H9 (cell line): ENCODE results near the gene CFAP61. TPM values are rescaled to one million over a fixed set of nuclear protein-coding genes. Genes with fewer than 3 reads are reported as not detected.

Source experiments
- DNase-seq: peaks from one replicate; pipeline ENCODE4 v3.0.0-alpha.2; 2017
- H2AFZ ChIP-seq: one replicate; pipeline ENCODE4 v1.6.1; 2013; ENCODE audit warnings: mild to moderate bottlenecking, low read length, control low read depth, moderate library complexity
- H2AK5ac ChIP-seq: 2 replicates; pipeline ENCODE4 v1.6.1; 2013; ENCODE audit warnings: low read length, control low read depth, mixed read lengths; ENCODE audit not compliant: insufficient read length
- H2BK120ac ChIP-seq: one replicate; pipeline ENCODE4 v1.6.1; 2013; ENCODE audit warnings: low read depth, mild to moderate bottlenecking, low read length, control low read depth, inconsistent platforms; ENCODE audit not compliant: poor library complexity, severe bottlenecking
- H2BK12ac ChIP-seq: 2 replicates; pipeline ENCODE4 v1.6.1; 2013; ENCODE audit warnings: low read length, control low read depth, mixed read lengths, low read depth; ENCODE audit not compliant: insufficient read length
- H2BK15ac ChIP-seq: 2 replicates; pipeline ENCODE4 v1.6.1; 2013; ENCODE audit warnings: low read depth, low read length, control low read depth
- H2BK20ac ChIP-seq: one replicate; pipeline ENCODE4 v1.6.1; 2013; ENCODE audit warnings: low read depth, mild to moderate bottlenecking, low read length, control low read depth, inconsistent platforms; ENCODE audit not compliant: poor library complexity, severe bottlenecking
- H2BK5ac ChIP-seq: 2 replicates; pipeline ENCODE4 v1.6.1; 2013; ENCODE audit warnings: low read length, control low read depth, mixed read lengths; ENCODE audit not compliant: insufficient read length
- H3K14ac ChIP-seq: 2 replicates; pipeline ENCODE4 v1.6.1; 2013; ENCODE audit warnings: low read length, control low read depth; ENCODE audit not compliant: insufficient read depth
- H3K18ac ChIP-seq: 2 replicates; pipeline ENCODE4 v1.6.1; 2013; ENCODE audit warnings: low read depth, mild to moderate bottlenecking, mixed read lengths, low read length, control low read depth; ENCODE audit not compliant: insufficient read length
- H3K23ac ChIP-seq: 2 replicates; pipeline ENCODE4 v1.6.1; 2013; ENCODE audit warnings: low read length, control low read depth, mixed read lengths, low read depth; ENCODE audit not compliant: insufficient read length
- H3K23me2 ChIP-seq: 2 replicates; pipeline ENCODE4 v1.6.1; 2013; ENCODE audit warnings: low read depth, mild to moderate bottlenecking, mixed read lengths, low read length, control low read depth; ENCODE audit not compliant: insufficient read length, poor library complexity, severe bottlenecking
- H3K27ac ChIP-seq: 2 replicates; pipeline ENCODE4 v1.5.1; 2013; ENCODE audit warnings: low read length, control low read depth, mixed read lengths, low read depth; ENCODE audit not compliant: insufficient read length
- H3K27me3 ChIP-seq: 2 replicates; pipeline ENCODE4 v1.6.1; 2013; ENCODE audit warnings: low read length, control low read depth, inconsistent platforms; ENCODE audit not compliant: insufficient read depth
- H3K4ac ChIP-seq: 2 replicates; pipeline ENCODE4 v1.6.1; 2013; ENCODE audit warnings: low read depth, mild to moderate bottlenecking, control low read depth, inconsistent platforms, low read length, moderate library complexity
- H3K4me1 ChIP-seq: 2 replicates; pipeline ENCODE4 v1.6.1; 2013; ENCODE audit warnings: low read length, control low read depth, inconsistent platforms; ENCODE audit not compliant: insufficient read depth
- H3K4me2 ChIP-seq: 2 replicates; pipeline ENCODE4 v1.6.1; 2013; ENCODE audit warnings: low read length, control low read depth, mixed read lengths; ENCODE audit not compliant: insufficient read length, insufficient read depth
- H3K56ac ChIP-seq: 2 replicates; pipeline ENCODE4 v1.6.1; 2013; ENCODE audit warnings: low read depth, mild to moderate bottlenecking, mixed read lengths, low read length, control low read depth; ENCODE audit not compliant: insufficient read length
- H3K79me1 ChIP-seq: 2 replicates; pipeline ENCODE4 v1.6.1; 2013; ENCODE audit warnings: low read depth, mild to moderate bottlenecking, moderate library complexity, low read length, control low read depth, inconsistent platforms; ENCODE audit not compliant: insufficient read depth, poor library complexity, severe bottlenecking
- H3K79me2 ChIP-seq: 2 replicates; pipeline ENCODE4 v1.6.1; 2013; ENCODE audit warnings: low read length, control low read depth, inconsistent platforms; ENCODE audit not compliant: insufficient read depth
- H3K9ac ChIP-seq: 2 replicates; pipeline ENCODE4 v1.6.1; 2013; ENCODE audit warnings: low read length, control low read depth, mixed read lengths; ENCODE audit not compliant: insufficient read length; ENCODE audit errors: extremely low read depth
- H3K9me3 ChIP-seq: one replicate; pipeline ENCODE4 v1.6.1; 2013; ENCODE audit warnings: low read depth, low read length, inconsistent platforms; ENCODE audit not compliant: control insufficient read depth
- H3T11ph ChIP-seq: one replicate; pipeline ENCODE4 v1.6.1; 2013; ENCODE audit warnings: mild to moderate bottlenecking, low read length, control low read depth, inconsistent platforms
- H4K20me1 ChIP-seq: one replicate; pipeline ENCODE4 v1.6.1; 2013; ENCODE audit not compliant: control insufficient read depth, insufficient read length, insufficient read depth
- H4K5ac ChIP-seq: 2 replicates; pipeline ENCODE4 v1.6.1; 2013; ENCODE audit warnings: low read depth, mild to moderate bottlenecking, mixed read lengths, low read length, control low read depth; ENCODE audit not compliant: insufficient read length
- H4K8ac ChIP-seq: replicated peaks from 2 replicates; pipeline ENCODE4 v1.6.1; 2013; ENCODE audit warnings: low read length, control low read depth, mixed read lengths, low read depth; ENCODE audit not compliant: insufficient read length
- H4K91ac ChIP-seq: 2 replicates; pipeline ENCODE4 v1.6.1; 2013; ENCODE audit warnings: low read depth, mild to moderate bottlenecking, moderate library complexity, mixed read lengths, low read length, control low read depth; ENCODE audit not compliant: insufficient read length
- H3K27ac Mint-ChIP-seq, 3 experiments: 2 replicates in 2 of 3; 3 replicates in 1 of 3; pipeline ENCODE4 v1.8.0; 2020 to 2021; ENCODE audit warnings: mixed read lengths in 3 of 3, mild to moderate bottlenecking in 1 of 3, moderate library complexity in 1 of 3
- H3K27me3 Mint-ChIP-seq: 2 replicates; pipeline ENCODE4 v1.8.0; 2021; ENCODE audit warnings: low read depth, mild to moderate bottlenecking, moderate library complexity, mixed read lengths
- H3K36me3 Mint-ChIP-seq, 3 experiments: 2 replicates in 2 of 3; 3 replicates in 1 of 3; pipeline ENCODE4 v1.8.0; 2020 to 2021; ENCODE audit warnings: low read depth in 3 of 3, mixed read lengths in 3 of 3; ENCODE audit not compliant: insufficient read depth in 1 of 3
- H3K4me1 Mint-ChIP-seq, 2 experiments: 2 replicates each; pipeline ENCODE4 v1.8.0; 2020; ENCODE audit warnings: mixed read lengths in 2 of 2
- H3K4me3 Mint-ChIP-seq, 2 experiments: 2 replicates in 1 of 2; 3 replicates in 1 of 2; pipeline ENCODE4 v1.8.0; 2020 to 2021; ENCODE audit warnings: mild to moderate bottlenecking in 2 of 2, mixed read lengths in 2 of 2, moderate library complexity in 1 of 2
- H3K9me3 Mint-ChIP-seq, 2 experiments: 2 replicates in 1 of 2; 3 replicates in 1 of 2; pipeline ENCODE4 v1.8.0; 2020; ENCODE audit warnings: mild to moderate bottlenecking in 2 of 2, mixed read lengths in 2 of 2, moderate library complexity in 1 of 2
- CTCF ChIP-seq: fragments of 200-600 bp; sonication (generic); conservative IDR thresholded peaks from 3 replicates; pipeline ENCODE4 v1.8.0; 2021; ENCODE audit warnings: antibody characterized with exemption, mild to moderate bottlenecking
- WGBS: extraction: QIAGEN DNeasy Blood & Tissue Kit; methylation state at CpG from one replicate; pipeline ENCODE4 v1.1.7; 2013; ENCODE audit warnings: missing lambda C conversion rate, low lambda C conversion rate, mixed read lengths; ENCODE audit not compliant: insufficient read length; ENCODE audit errors: extremely low coverage; 5-methylcytosine and 5-hydroxymethylcytosine counted together
- total RNA-seq: library from RNA; stranded (reverse); gene quantifications from 2 replicates; pipeline ENCODE4 v1.2.1, GENCODE V29; 2021

CFAP61 gene
- total RNA-seq, 1 experiment from 2014 or later = 0.44 TPM

GRCh38 chr20:20364593-20365479 lies 312.5 kb downstream of the CFAP61 start:
- Histone ChIP-seq H3K14ac (no peak overlapping the region), H3K56ac (no peak overlapping the region), H2AFZ (no peak overlapping the region), H4K91ac (no peak overlapping the region), H3K9ac (no peak overlapping the region), H2BK120ac (no peak overlapping the region), H3T11ph (no peak overlapping the region), H4K20me1 (no peaks in the 10 kb centered on the region), H3K79me1 (no peaks in the 10 kb centered on the region), H4K8ac (no peak overlapping the region), H2AK5ac (no peak overlapping the region), H2BK12ac (no peak overlapping the region), H3K4me1 (no peaks in the 10 kb centered on the region), H3K23me2 (peaks cover 38% of the 10 kb centered on the region), H2BK5ac (no peak overlapping the region), H2BK20ac (no peak overlapping the region), H3K9me3 (no peaks in the 10 kb centered on the region), H2BK15ac (no peak overlapping the region), H3K27ac (no peak overlapping the region), H3K23ac (no peak overlapping the region), H3K27me3 (peaks cover 38% of the 10 kb centered on the region), H3K79me2 (no peaks in the 10 kb centered on the region), H4K5ac (no peak overlapping the region), H3K18ac (peak overlapping the region; percentile 19), H3K4ac (no peak overlapping the region), H3K4me2 (peak overlapping the region; percentile 54)
- TF ChIP-seq CTCF = peak; percentile 30; the same call in 2 of the 3 replicates
- DNase-seq = no peak
- H3K9me3 Mint-ChIP-seq = peaks cover 0 to 1% of the 10 kb centered on the region in 2 experiments; a peak in 3 of 5 replicates
- H3K4me3 Mint-ChIP-seq = peak overlapping the region; percentile 22 to 78
- H3K4me1 Mint-ChIP-seq = peaks cover 42 to 48% of the 10 kb centered on the region in 2 experiments
- WGBS = no CpG with 5 or more reads among the region's 70 CpGs
- peaks cover 86% of the 10 kb centered on the region for H3K27me3 Mint-ChIP-seq
- H3K36me3 Mint-ChIP-seq = no peaks in the 10 kb centered on the region
- no peak overlapping the region; a peak in 1 of 7 replicates for H3K27ac Mint-ChIP-seq
